IPS-NIHi11 (cell line): Measurements from ENCODE around the gene MLLT1.

Source experiments
- DNase-seq: peaks from one replicate; pipeline ENCODE4 v3.0.0; 2012; ENCODE audit warnings: mixed read lengths, low spot score

The MLLT1 gene

GRCh38 chr19:6234527-6234926 lies 45.2 kb downstream of the MLLT1 start:
- DNase-seq, result no peak

- DNase-seq, result peak; percentile 23
Observed at GRCh38 chr19:6233827-6234511, 45.8 kb downstream of the MLLT1 start.

- DNase-seq, result peak; percentile 14
Observed at GRCh38 chr19:6233056-6233826, 46.5 kb downstream of the MLLT1 start.

DNA sequence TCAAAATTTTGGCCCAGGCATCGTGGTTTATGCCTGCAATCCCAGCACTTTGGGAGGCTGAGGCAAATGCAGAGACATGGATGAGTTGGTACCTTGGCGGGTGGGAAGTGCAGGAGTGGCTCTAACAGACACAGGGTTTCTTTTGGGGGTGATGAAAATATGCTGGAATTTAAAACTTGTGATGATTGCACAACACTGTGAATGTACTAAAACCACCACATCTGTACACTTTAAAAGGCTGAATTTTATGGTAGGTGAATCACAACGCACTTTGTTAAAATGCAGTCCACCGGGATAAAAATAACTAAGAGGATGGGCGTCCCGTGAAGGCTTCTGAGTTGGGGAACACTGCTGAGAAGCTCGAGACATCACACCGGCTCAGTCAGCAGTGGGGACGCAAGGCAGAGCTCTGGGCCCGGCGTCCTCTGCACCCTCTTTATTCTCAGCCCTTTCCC lies 47.1 kb downstream of the MLLT1 start:
- no peak for DNase-seq

- no peak for DNase-seq
Observed at GRCh38 chr19:6230991-6231448, 48.8 kb downstream of the MLLT1 start.

- peak; percentile 7 for DNase-seq
Observed at GRCh38 chr19:6229951-6230712, 49.6 kb downstream of the MLLT1 start.

DNA sequence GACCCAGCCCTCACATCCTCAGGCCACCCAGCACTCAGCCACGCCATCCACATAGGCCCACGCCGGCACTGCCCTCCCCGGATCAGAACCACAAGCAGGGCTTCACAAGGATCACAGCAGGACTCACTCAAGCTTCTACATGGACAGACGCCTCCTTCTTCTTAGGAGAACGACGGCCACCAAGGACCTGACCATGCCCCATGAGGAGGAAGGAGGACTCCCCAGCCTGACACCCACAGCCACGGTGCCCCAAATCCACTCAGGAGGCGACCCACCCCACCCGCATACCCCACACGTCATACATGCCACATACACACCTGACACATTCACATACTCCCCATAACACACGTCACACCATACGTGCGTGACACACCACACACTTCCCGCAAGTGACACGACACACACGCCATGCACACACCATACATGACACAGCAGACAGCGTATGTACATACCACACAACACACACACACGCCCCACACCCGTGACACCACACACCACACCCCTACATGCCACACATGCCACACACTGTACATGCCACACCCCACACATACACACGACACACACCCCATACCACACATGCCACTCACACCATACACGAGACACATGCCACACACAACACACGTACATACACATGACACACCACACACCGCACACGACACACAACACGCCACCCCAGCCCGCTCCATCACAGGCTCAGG lies 50.4 kb downstream of the MLLT1 start:
- no peak for DNase-seq

DNA sequence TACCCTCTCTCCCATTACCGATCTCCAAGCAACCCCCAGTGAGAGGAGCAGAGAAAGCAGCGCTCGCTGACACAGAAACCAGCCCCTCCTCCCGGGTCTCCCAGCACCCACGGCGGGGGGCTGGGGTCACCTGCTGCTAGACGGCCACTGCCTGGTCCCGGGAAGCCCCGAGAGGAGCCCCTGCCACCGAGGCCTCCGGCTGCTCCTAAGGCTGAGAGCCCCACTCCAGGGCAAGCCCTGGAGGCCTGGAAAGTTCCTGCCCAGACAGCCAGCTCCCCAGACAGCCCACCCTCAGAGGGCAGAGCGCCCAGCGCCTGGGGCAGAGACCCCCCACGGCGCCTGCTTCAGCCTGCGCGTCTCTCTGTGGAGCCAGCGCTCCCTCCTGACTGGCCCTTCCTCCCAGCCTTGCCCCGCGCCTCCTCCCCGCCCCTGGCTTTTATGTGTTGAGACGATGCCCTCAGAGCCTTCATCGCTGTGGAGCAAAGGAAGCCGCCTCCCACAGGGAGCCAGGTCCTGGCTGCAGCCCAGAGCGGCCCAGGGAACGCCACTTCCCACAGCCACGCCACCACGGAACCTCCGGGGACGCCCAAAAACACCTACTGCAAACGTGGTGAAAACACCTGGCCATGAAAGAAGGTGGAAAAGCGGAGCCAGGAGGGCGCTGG lies 51.1 kb downstream of the MLLT1 start:
- DNase-seq, result peak; percentile 42

DNA sequence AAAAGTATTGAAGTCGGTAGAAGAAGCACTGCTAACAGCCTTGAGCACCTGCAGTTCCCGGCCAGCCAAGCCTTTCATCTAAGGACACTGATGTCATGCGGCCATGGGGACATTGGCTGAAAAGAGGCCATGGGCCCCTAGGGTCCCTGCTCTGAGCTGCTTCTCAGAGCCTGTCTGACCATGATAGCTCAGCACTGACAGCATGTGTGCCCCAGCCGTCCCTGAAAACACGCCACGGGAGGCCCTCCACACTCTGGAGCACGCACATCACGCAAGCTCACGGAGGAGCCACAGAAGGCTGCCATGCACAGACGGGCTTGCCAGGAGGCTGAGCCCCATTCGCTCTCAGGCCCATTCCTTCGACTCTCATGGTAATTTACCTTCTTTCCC lies 51.8 kb downstream of the MLLT1 start:
- DNase-seq, result peak; percentile 15

GRCh38 chr19:6227156-6227935 lies 52.4 kb downstream of the MLLT1 start:
- DNase-seq, result peak; percentile 8

DNA sequence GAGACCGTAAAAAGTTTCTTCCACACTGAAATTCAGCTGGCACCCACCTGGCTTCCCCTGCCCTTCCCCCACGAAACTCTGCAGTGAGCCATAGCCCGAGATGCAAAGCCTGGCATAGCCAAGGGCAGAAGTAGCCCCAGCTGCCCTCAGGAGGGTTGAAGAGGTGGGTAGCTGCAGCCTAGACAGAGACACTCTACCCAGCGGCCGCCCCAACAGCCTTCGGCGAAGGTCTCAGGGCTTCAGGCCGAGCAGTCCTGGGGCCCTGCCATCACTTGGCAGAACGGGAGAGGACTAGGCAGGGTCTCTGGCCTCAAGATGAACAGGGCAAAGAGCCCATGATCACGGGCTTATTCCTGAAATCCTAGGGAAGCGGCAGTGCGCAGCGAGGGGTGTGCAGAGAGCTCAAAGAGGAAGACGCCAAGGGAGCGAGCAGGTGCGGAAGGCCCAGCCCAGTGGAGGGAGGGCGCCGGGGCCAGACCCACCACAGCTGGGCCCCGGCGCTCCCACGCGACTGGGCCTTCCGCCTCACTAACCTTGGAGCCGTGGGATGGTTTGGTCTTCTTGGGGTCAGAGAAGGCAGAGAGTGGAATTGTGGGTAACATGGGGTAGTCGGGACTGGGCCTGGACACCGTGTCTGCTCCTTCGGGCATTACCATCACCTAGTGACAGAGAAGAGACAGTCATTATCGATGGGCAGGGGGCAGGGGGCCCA lies 53.2 kb downstream of the MLLT1 start:
- peak; percentile 13 for DNase-seq

DNA sequence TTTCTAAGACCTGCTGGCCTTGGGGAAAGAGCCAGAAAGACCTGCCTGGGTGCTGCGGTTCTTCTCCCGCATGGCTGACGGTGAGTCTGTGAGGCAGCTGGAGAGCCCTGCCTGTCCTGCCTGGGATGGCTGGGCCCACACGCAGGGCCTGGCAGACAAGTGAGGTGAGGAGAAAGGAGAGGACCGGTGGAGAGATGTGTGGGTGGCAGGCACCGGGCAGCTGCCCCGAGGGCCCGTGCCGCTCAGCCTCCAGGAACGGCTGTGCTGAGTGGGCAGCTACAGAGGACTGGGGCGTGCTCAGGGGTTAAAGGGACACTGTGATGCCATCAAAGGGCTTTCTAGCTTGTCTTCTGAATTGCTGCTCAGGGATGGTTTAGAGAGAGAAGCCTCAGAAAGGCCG lies 53.8 kb downstream of the MLLT1 start:
- DNase-seq, result no peak

DNA sequence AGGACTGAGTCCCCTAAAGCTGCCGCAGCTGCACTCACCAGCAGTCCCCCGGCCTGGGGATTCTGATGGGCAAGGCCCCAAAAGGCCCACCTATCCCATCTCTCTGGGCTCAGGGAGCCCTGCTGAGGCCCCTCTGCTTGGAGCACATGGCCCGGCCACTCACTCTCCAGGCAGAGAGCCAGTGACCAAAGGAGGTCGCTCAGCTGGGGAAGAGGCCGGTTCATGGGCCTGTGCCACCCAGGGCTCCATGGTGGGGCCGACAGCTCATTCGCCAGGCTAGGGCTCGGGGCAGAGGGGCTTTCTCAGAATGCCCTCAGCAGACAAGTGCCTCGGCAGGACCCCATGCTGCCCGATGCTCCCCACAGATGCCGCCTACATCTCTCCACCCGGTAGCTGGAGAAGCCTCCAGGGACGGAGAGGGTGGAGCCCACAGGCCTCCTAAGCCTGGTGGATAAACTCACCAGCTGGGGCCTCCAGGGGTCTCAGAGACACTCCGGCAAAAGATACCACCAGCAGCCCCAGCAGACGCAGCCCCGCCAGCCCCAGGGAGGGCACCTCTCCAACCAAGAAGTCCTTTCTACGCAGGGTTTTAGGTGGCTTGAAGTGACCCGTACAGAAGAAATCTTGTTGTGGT lies 54.4 kb downstream of the MLLT1 start:
- peak; percentile 8 for DNase-seq

GRCh38 chr19:6224308-6224675 lies 55.5 kb downstream of the MLLT1 start:
- DNase-seq, result peak; percentile 12

- no peak for DNase-seq
Observed at GRCh38 chr19:6223461-6224307, 56.1 kb downstream of the MLLT1 start.

DNA sequence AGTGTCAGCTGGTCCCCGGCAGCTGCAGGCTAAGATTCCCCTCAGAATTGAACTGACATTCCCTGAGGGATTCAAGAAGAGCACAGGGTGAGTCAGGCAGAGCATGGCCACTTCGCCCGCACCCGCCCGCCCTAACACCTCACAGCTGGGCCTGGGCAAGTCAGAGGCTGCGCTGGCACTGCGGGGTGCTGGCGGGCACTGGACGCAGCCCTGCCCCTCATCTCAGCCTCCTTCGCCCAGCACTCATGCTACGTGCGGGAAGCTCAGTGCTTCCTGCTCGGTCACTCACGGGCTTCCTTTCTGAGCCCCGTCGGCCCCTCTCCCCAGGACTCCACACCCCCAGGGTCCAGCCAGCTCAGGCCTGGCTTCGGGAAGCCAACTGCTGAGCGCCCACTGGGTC lies 56.9 kb downstream of the MLLT1 start:
- no peak for DNase-seq

DNA sequence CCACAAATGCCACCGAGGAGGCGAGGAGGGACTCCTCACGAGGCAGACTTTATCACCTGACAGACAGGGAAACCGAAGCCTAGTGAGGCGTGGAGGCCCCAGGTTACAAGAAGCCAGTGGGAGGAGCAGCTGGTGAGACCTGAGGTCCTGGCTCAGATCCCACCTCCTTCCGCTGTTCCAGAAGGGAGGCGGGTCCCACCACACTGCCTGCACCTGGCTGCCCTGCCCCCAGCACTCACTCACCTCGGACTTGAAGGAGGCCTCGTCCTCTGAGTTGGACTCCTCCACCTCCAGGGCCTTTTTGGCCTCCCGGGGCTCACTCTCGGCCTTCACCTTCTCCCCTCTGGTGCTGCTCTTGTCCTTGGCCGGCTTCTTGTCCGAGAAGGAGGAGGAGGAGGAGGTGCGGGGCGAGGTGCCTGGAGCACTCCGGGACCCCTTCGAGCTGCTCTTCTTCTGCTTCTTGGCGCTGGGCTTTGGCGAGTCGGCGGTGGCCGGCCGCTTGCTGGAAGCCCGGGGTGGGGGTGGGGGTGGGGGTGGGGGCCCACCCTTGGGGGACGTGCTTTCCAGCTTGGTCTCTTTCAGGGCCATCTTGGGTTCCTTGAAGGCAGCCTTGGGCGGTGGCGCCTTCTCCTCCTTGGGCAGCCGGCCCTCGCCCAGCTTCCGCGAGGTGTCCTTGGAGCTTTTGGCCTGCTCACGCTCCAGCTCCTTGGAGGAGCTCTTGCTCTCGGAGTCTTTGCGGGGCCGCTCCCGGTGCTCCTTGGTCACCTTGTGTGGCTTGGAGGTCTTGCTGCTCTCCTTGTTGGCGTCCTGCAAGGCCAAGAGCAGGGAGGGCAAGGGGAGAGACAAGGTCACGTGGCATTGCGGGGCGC lies 57.7 kb downstream of the MLLT1 start:
- DNase-seq, result no peak
